GM10266 (cell line): ENCODE measurements around the gene CASKIN1.

Source experiments
- DNase-seq: peaks from one replicate; pipeline ENCODE4 v3.0.0; 2012; ENCODE audit errors: extremely low spot score
- CTCF ChIP-seq: IDR thresholded peaks from 2 replicates; pipeline ENCODE4 v1.5.1; 2012; ENCODE audit warnings: mild to moderate bottlenecking, low read depth; ENCODE audit not compliant: control insufficient read depth, insufficient read depth; ENCODE audit errors: missing control alignments

CASKIN1 gene

GRCh38 chr16:2163211-2163881 lies 33.1 kb downstream of the CASKIN1 start:
- no peak for TF ChIP-seq CTCF
- no peak for DNase-seq

GRCh38 chr16:2162676-2163118 lies 33.7 kb downstream of the CASKIN1 start:
- no peak for TF ChIP-seq CTCF
- no peak for DNase-seq

GRCh38 chr16:2161911-2162310 lies 34.5 kb downstream of the CASKIN1 start:
- DNase-seq = no peak
- TF ChIP-seq CTCF = no peak

GRCh38 chr16:2160915-2161551 lies 35.4 kb downstream of the CASKIN1 start:
- no peak for TF ChIP-seq CTCF
- peak; percentile 67 for DNase-seq

- DNase-seq = no peak
- TF ChIP-seq CTCF = no peak
Observed at GRCh38 chr16:2159175-2159838, 37.1 kb downstream of the CASKIN1 start.

- no peak for TF ChIP-seq CTCF
- DNase-seq = no peak
Observed at GRCh38 chr16:2158262-2158638, 38.2 kb downstream of the CASKIN1 start.
